ENCODE measurements around the gene U2AF2.
"Not testable (repeated sequence)": the region's sequence is repeated elsewhere in the genome, so short reads cannot be mapped to it uniquely, and the experiment has no call there.

Gene U2AF2

DNA sequence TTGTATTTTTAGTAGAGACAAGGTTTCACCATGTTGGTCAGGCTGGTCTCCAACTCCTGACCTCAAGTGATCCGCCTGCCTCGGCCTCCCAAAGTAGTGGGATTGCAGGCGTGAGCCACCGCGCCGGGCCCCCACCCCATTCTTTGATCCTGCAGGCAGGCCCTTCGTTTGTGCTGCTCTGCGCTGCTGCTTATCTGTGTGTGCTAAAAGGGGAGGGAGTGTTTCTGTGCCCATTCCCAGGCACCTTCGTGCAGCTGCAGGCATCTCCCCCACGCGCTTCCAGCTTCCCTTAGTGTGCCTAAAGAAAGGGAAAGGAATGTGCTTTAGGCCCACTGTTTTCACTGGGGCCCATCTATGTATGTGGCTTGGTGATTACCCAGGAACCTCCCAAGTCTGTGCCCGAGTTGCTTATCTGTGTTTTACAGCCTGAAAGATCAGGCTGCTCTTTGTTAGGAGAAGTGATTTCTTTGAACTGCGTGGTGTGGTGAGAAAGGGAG lies 47.3 kb downstream of the U2AF2 start:
- Histone ChIP-seq H3K9me3 (replicated peaks in 1 of 11) (no peaks in the 10 kb centered on the region), H3K27ac (no peak overlapping the region), H3K4me2 (no peak overlapping the region), H3K4me3 (no peak overlapping the region), H3K36me3 (peaks cover 40 to 68% (median 52%) of the 10 kb centered on the region in 11 experiments), H4K20me1 (peaks cover 0 to 53% (median 6%) of the 10 kb centered on the region in 11 experiments; a peak in 9 of 22 replicates), H3K27me3 (no peaks in the 10 kb centered on the region), H3K4me1 (peaks cover 0 to 12% (median 6%) of the 10 kb centered on the region in 10 experiments; a peak in 14 of 20 replicates), H3K9ac (no peak overlapping the region)
- no peak for TF ChIP-seq Cebpa-rat (IDR thresholded peaks at IDR 0.05)

DNA sequence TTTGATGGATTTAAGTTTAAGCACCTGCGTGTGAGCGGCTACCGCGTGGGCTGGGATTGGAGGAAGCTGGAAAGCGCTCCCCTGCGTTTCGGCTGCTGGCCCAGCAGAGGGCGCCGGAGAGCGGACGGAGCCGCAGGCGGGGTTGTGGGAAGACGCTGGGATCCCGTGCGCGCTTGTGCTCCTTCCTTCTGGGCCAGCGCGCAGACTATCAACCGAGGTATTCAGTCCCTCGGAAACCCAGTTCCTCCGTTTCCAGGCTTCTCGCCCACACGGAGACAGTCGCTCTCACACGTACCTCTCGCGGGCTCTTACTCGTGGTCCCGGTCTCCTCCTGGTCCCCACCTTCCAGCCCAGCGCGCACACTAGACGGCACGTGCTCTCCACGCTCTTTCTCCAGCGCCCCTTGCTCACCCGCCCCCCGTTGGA lies 49.0 kb downstream of the U2AF2 start:
- H3K9ac ChIP-seq = no peak overlapping the region
- H3K4me2 ChIP-seq = no peak overlapping the region
- no peak overlapping the region for H3K4me3 ChIP-seq
- H3K27ac ChIP-seq = no peak overlapping the region
- peaks cover 0 to 13% (median 8%) of the 10 kb centered on the region in 10 experiments; a peak in 14 of 20 replicates for H3K4me1 ChIP-seq
- H3K36me3 ChIP-seq = peaks cover 27 to 54% (median 39%) of the 10 kb centered on the region in 11 experiments
- TF ChIP-seq Cebpa-rat (IDR thresholded peaks at IDR 0.05) = no peak
- peaks cover 0 to 42% (median 6%) of the 10 kb centered on the region in 11 experiments; a peak in 6 of 22 replicates for H4K20me1 ChIP-seq
- H3K9me3 ChIP-seq (replicated peaks in 1 of 11) = no peaks in the 10 kb centered on the region
- no peaks in the 10 kb centered on the region for H3K27me3 ChIP-seq

DNA sequence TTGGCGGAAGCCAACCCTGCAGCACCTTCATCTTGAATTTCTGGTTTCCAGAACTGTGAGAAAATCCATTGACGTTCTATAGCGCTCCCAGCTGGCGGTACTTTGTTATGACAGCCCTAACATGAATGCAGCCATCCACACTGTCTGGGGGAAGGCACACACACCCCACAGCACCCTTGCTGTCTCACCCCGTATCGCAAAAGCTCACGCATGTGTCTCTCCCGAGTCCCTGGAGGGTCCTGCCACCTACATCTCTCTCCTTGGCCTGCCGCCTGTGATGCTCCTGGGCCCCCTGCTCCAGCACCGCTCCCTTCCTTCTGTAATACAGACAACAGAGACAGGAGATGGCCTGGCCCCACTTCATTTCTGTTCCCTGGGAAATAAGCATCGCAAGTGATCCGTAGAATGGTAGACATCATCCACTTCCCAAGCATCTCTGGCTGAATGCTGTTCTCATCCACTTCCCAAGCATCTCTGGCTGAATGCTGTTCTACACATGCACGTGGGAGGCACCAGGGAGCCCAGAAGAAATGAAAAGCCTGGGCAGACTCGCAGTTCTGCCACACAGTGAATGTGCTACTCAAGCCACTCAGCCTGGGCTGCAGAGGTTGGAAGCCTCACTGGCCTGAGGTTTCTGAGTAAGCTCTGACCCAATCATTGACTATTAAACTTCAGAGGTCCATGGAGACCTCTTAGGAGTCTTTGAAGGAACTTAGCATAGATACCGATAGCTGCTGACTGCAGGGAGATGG lies 49.8 kb downstream of the U2AF2 start:
- Histone ChIP-seq H3K9me3 (replicated peaks in 1 of 11) (no peaks in the 10 kb centered on the region), H4K20me1 (peaks cover 0 to 36% (median 3%) of the 10 kb centered on the region in 11 experiments; a peak in 5 of 22 replicates), H3K4me2 (no peak overlapping the region), H3K27ac (no peak overlapping the region), H3K4me1 (peaks cover 0 to 13% (median 8%) of the 10 kb centered on the region in 10 experiments; a peak in 14 of 20 replicates), H3K36me3 (peaks cover 21 to 45% (median 32%) of the 10 kb centered on the region in 11 experiments), H3K4me3 (no peak overlapping the region), H3K9ac (no peak overlapping the region), H3K27me3 (no peaks in the 10 kb centered on the region)
- TF ChIP-seq Cebpa-rat (IDR thresholded peaks at IDR 0.05) = no peak

DNA sequence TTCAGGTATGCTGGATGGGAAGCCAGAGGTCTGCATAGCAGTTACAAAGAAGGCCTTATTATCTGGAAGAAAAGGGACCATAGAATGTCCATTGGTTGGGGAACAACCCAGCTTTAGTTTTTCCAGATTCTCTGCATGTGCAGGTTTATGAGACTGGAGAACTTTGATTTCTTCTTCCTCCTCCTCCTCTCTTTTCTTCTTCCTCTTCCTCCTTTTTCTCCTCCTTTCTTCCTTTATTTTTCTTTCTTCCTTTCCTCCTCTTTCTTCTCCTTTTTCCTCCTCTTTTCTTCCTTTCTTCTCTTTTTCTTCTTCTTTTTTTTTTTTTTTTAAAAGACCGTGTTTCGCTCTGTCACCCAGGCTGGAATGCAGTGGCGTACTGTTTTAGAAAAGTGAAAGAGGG lies 51.1 kb downstream of the U2AF2 start:
- H3K4me1 ChIP-seq = peaks cover 9 to 21% (median 18%) of the 10 kb centered on the region in 10 experiments
- H3K4me2 ChIP-seq = no peak overlapping the region
- no peak overlapping the region for H3K4me3 ChIP-seq
- no peak overlapping the region for H3K27ac ChIP-seq
- no peaks in the 10 kb centered on the region for H3K9me3 ChIP-seq (replicated peaks in 1 of 11)
- no peaks in the 10 kb centered on the region for H3K27me3 ChIP-seq
- H3K9ac ChIP-seq = no peak overlapping the region
- H3K36me3 ChIP-seq = peaks cover 12 to 32% (median 21%) of the 10 kb centered on the region in 11 experiments; a peak in 21 of 22 replicates
- TF ChIP-seq Cebpa-rat (IDR thresholded peaks at IDR 0.05) = no peak
- H4K20me1 ChIP-seq = peaks cover 0 to 36% (median 3%) of the 10 kb centered on the region in 11 experiments; a peak in 4 of 22 replicates

DNA sequence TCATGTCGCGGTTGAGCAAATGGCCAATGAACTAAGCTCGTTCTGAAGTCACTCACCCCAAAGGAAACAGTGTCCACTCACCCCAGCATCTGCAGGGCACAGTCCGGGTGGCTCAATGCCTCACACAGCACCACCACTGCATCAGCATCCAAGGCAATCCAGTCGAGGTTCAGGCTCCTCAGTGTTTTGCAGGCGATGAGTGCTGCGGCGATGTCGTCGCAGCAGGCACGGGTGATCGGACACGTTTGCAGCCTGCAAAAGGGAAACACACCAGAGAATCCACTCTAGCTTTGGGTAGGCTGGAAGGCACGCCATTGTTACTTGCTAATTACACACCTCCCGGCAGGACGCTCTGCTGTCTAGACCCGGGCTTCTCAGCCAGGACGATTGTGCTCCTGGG lies 56.9 kb downstream of the U2AF2 start:
- Histone ChIP-seq H3K4me1 (peaks cover 8 to 16% (median 12%) of the 10 kb centered on the region in 10 experiments), H4K20me1 (no peaks in the 10 kb centered on the region; a peak in 1 of 22 replicates), H3K4me3 (no peak overlapping the region), H3K27ac (no peak overlapping the region), H3K4me2 (no peak overlapping the region), H3K27me3 (no peaks in the 10 kb centered on the region), H3K36me3 (no peaks in the 10 kb centered on the region), H3K9ac (no peak overlapping the region), H3K9me3 (replicated peaks in 1 of 11) (peaks cover 0 to 5% (median 0%) of the 10 kb centered on the region in 11 experiments; a peak in 2 of 22 replicates)
- TF ChIP-seq Cebpa-rat (IDR thresholded peaks at IDR 0.05) = no peak

DNA sequence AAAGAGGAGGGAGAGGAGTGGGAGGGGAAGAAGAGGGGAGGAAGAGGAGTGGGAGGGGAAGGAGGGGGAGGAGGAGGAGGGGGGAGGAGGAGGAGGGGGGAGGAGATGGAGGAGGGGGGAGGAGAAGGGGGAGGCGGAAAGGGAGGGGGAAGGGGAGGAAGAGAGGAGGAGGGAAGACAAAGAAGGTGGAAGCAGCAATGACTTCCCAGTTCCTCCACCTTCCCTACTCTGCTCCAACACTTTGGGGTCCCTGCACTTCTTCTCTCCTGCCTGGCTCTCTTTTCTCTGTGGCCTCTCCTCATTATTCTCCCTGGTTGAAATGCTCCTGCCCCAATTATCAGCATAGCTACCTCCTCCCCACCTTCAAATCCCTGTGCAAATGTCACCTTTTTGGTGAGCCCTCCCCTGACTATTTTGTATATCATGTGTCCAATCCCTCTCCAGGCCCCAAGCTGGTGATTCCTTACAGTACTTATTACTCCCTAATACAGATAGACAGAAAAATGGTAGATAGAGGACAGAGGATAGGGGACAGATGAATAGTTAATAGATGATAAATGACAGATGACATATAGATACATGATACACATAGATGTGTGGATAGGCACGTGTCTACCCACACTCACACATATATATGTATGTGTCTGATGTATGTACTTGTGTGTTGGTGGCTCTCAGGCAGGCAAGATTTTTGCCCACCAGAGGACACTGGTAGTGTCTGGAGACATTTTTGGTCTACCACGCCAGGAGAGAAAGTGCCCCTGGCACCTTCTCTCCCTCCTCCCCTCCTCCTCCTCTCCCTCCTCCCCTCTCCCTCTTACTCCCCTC lies 58.2 kb downstream of the U2AF2 start:
- Histone ChIP-seq H3K9ac (no peak overlapping the region), H3K9me3 (replicated peaks in 1 of 11) (peaks cover 2 to 11% (median 7%) of the 10 kb centered on the region in 11 experiments; a peak in 12 of 22 replicates), H3K4me2 (no peak overlapping the region), H3K4me1 (peaks cover 0 to 13% (median 10%) of the 10 kb centered on the region in 10 experiments; a peak in 15 of 20 replicates), H3K27ac (no peak overlapping the region), H4K20me1 (no peaks in the 10 kb centered on the region), H3K4me3 (no peak overlapping the region), H3K36me3 (no peaks in the 10 kb centered on the region), H3K27me3 (no peaks in the 10 kb centered on the region)
- no peak for TF ChIP-seq Cebpa-rat (IDR thresholded peaks at IDR 0.05)

DNA sequence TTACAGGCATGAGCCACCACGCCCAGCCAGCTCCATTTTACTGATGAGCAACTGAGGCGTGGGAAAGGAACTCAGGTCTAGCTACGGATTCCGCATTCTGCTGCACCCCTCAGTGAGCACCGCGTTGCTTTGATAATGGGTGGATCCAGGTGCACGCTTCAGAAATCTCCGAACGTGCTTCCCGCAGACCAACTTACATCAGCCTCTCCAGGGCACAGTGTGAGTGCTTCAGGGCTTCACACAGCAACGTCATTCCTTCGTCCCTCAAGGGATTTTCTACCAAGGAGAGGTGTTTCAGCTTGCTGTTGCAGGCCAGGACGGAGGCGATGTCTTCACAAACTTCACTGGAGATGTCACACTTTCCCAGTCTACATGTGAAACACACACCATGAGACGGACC lies 61.7 kb downstream of the U2AF2 start:
- no peaks in the 10 kb centered on the region for H3K27me3 ChIP-seq
- no peaks in the 10 kb centered on the region for H3K36me3 ChIP-seq
- no peak overlapping the region for H3K9ac ChIP-seq
- no peak overlapping the region for H3K4me3 ChIP-seq
- no peaks in the 10 kb centered on the region for H3K4me1 ChIP-seq
- H3K9me3 ChIP-seq (replicated peaks in 1 of 11) = peaks cover 32 to 44% (median 40%) of the 10 kb centered on the region in 11 experiments
- no peak for TF ChIP-seq Cebpa-rat (IDR thresholded peaks at IDR 0.05)
- H4K20me1 ChIP-seq = no peaks in the 10 kb centered on the region
- no peak overlapping the region for H3K27ac ChIP-seq
- H3K4me2 ChIP-seq = no peak overlapping the region

DNA sequence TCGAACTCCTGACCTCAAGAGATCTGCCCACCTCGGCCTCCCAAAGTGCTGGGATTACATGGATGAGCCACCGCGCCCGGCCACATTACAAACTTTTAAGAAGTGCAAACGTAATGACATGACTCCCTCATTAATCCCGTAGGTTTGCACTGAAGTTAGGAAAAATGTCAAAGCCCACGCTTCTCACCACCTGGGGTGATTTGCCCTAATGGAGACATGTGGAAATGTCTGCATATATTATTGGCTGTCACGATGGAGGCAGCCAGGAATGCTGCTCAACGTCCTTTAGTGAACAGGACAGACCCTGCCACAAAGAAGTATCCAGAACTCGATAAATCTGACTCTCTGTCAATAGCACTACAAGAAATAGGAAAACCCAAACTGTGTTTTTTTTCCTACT lies 62.4 kb downstream of the U2AF2 start:
- Histone ChIP-seq H3K4me3 (no peak overlapping the region), H3K9ac (no peak overlapping the region), H3K27me3 (no peaks in the 10 kb centered on the region), H3K4me2 (no peak overlapping the region), H3K36me3 (no peaks in the 10 kb centered on the region), H3K27ac (no peak overlapping the region), H4K20me1 (no peaks in the 10 kb centered on the region), H3K9me3 (replicated peaks in 1 of 11) (peaks cover 39 to 52% (median 47%) of the 10 kb centered on the region in 11 experiments), H3K4me1 (no peaks in the 10 kb centered on the region)
- TF ChIP-seq Cebpa-rat (IDR thresholded peaks at IDR 0.05) = no peak

DNA sequence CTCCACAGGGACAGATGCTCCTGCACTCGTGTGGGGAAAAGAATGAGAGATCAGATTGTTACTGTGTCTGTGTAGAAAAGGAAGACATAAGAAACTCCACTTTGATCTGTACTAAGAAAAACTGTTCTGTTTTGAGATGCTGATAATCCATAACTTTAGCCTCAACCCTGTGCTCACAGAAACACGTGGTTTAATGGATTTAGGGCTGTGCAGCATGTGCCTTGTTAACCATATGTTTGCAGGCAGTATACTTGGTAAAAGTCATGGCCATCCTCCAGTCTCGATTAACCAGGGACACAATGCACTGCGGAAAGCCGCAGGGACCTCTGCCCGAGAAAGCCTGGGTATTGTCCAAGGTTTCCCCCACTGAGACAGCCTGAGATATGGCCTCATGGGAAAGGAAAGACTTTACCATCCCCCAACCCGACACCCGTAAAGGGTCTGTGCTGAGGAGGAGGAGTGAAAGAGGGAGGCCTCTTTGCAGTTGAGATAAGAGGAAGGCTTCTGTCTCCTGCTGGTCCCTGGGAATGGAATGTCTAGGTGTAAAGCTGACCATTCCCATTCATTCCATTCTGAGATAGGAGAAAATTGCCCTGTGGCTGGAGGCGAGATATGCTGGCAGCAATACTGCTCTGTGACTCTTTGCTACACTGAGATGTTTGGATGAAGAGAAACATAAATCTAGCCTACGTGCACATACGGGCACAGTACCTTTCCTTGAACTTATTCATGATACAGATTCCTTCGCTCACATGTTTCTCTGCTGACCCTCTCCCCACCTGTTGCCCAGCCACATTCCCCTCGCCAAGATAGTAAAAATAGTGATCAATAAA lies 63.3 kb downstream of the U2AF2 start:
- H4K20me1 ChIP-seq, H3K4me1 ChIP-seq, H3K4me2 ChIP-seq, H3K4me3 ChIP-seq, H3K36me3 ChIP-seq, H3K9ac ChIP-seq, H3K27me3 ChIP-seq, H3K27ac ChIP-seq: not testable (repeated sequence)
- H3K9me3 ChIP-seq (replicated peaks in 1 of 11) = peaks cover 43 to 56% (median 51%) of the 10 kb centered on the region in 11 experiments

All from BLaER1 treated with 17β-estradiol and CSF1 and Interleukin-3, amounts not matched to agents 10 nM and 100 nM (cell line).